Endothelial cell of umbilical vein (primary cell): ENCODE measurements around the gene SLX1A.
"Not testable (repeated sequence)": the region's sequence is repeated elsewhere in the genome, so short reads cannot be mapped to it uniquely, and the experiment has no call there.

ENCODE experiments used
- EZH2 ChIP-seq: IDR thresholded peaks from 2 replicates; pipeline ENCODE4 v1.6.1; 2012; ENCODE audit warnings: borderline replicate concordance, low read depth, mild to moderate bottlenecking, moderate library complexity, low read length, inconsistent platforms; ENCODE audit not compliant: severe bottlenecking
- JUN ChIP-seq: IDR thresholded peaks from 2 replicates; pipeline ENCODE4 v1.6.1; 2011; ENCODE audit warnings: borderline replicate concordance, low read depth; ENCODE audit not compliant: insufficient read length, insufficient read depth
- POLR2A ChIP-seq: IDR thresholded peaks from 2 replicates; pipeline ENCODE4 v1.6.1; 2012; ENCODE audit warnings: low read depth, mild to moderate bottlenecking, control low read depth, low read length
- POLR2AphosphoS5 ChIP-seq: IDR thresholded peaks from 2 replicates; pipeline ENCODE4 v1.6.1; 2012; ENCODE audit warnings: low read depth, mild to moderate bottlenecking, control low read depth, low read length, moderate library complexity; ENCODE audit not compliant: insufficient read depth
- TF ChIP-seq, protein P1 (sequence below), 2 donors: IDR thresholded peaks; 1 replicate in 1 of 2; 2 replicates in 1 of 2; pipeline ENCODE4 v1.5.1; 2011; ENCODE audit warnings: low read length in 2 of 2, mild to moderate bottlenecking in 2 of 2, moderate library complexity in 2 of 2, control low read depth in 1 of 2, inconsistent platforms in 1 of 2, low read depth in 1 of 2; ENCODE audit not compliant: insufficient read depth in 1 of 2; ENCODE audit errors: extremely low read depth in 1 of 2
- TF ChIP-seq, protein P2 (sequence below): IDR thresholded peaks from 2 replicates; pipeline ENCODE4 v1.6.1; 2011; ENCODE audit not compliant: insufficient read depth, insufficient read length

DNA sequence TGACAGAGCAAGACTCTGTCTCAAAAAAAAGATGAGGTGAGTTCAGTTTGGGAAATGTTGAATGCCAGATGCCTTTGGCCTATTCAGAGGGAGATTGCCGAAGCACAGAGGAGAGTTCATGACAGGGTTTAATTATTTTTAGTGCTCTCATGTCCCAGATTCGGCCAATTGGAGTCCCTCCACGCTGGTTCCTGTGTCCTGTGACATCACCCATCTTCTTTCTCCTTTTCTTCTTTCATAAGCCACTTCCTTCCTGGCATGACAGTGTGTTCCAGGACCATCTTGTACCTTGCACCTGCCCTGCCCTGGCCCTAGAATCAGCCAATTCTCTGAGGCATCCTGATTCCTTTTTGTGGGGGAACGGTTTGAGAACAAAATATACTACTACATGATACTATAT, 17.7 kb downstream of the SLX1A start:
- TF ChIP-seq, protein P1, sequence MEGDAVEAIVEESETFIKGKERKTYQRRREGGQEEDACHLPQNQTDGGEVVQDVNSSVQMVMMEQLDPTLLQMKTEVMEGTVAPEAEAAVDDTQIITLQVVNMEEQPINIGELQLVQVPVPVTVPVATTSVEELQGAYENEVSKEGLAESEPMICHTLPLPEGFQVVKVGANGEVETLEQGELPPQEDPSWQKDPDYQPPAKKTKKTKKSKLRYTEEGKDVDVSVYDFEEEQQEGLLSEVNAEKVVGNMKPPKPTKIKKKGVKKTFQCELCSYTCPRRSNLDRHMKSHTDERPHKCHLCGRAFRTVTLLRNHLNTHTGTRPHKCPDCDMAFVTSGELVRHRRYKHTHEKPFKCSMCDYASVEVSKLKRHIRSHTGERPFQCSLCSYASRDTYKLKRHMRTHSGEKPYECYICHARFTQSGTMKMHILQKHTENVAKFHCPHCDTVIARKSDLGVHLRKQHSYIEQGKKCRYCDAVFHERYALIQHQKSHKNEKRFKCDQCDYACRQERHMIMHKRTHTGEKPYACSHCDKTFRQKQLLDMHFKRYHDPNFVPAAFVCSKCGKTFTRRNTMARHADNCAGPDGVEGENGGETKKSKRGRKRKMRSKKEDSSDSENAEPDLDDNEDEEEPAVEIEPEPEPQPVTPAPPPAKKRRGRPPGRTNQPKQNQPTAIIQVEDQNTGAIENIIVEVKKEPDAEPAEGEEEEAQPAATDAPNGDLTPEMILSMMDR (IDR thresholded peaks at IDR 0.05; ENCODE audit: extremely low read depth in 1 of 2, insufficient read depth in 1 of 2, low read depth in 1 of 2, low read length in 2 of 2) = not testable (repeated sequence)
- not testable (repeated sequence) for TF ChIP-seq EZH2, POLR2AphosphoS5, JUN, POLR2A
- TF ChIP-seq, protein P2, sequence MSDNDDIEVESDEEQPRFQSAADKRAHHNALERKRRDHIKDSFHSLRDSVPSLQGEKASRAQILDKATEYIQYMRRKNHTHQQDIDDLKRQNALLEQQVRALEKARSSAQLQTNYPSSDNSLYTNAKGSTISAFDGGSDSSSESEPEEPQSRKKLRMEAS = not testable (repeated sequence)
